Measurements from ENCODE around the gene IFITM1.
"Not testable (repeated sequence)": the region's sequence is repeated elsewhere in the genome, so short reads cannot be mapped to it uniquely, and the experiment has no call there.

- TF ChIP-seq CTCF (IDR thresholded peaks at IDR 0.05; ENCODE audit: poor library complexity); EZH2 (IDR thresholded peaks at IDR 0.05; ENCODE audit: borderline replicate concordance): not testable (repeated sequence)
Measured at GRCh38 chr11:319121-319887, 5.5 kb downstream of the IFITM1 start.
